ENCODE measurements around the gene IMPDH1.

DNA sequence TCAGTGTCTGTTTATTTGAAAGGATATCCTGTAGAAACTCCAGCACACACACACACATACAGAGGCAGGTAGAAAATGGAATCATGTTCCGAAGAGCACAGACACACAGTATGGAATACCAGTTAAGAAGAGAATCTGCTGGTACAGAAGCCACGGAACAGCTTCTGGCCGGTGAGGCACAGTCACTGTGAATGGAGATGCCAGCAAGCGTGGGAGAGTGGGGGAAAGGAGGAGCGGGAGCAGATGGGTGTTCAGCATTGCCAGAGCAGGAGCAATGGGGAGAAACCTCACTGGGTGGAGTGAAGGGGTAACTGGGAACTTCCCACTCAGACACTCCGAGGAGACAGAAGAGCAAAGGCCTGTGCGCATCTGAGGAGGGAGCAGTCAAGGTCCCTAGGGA, 9.5 kb upstream of the IMPDH1 start:
- TF ChIP-seq GATA2 (IDR thresholded peaks at IDR 0.05; ENCODE audit: low read depth, low read length) (no peak), GATA3 (IDR thresholded peaks at IDR 0.05; ENCODE audit: low read depth, low read length) (no peak)

All from SH-SY5Y (cell line).